Measurements from ENCODE around the gene PRELP. TPM values are rescaled to one million over a fixed set of nuclear protein-coding genes. Genes with fewer than 3 reads are reported as not detected.

The PRELP gene
- total RNA-seq, 1 donor from 2014 or later, result not detected

GRCh38 chr1:203437696-203438315 lies 37.8 kb upstream of the PRELP start:
- no peak for DNase-seq (ENCODE audit: low read depth)
- H3K4me3 ChIP-seq (ENCODE audit: low read depth, low read length), result no peak overlapping the region
- TF ChIP-seq CTCF (conservative IDR thresholded peaks at IDR 0.05; ENCODE audit: low read depth, low read length), result no peak

- no peak for TF ChIP-seq CTCF (conservative IDR thresholded peaks at IDR 0.05; ENCODE audit: low read depth, low read length)
- no peak overlapping the region for H3K4me3 ChIP-seq (ENCODE audit: low read depth, low read length)
- no peak for DNase-seq (ENCODE audit: low read depth)
Measured at GRCh38 chr1:203439131-203439730, 36.4 kb upstream of the PRELP start.

- TF ChIP-seq CTCF (conservative IDR thresholded peaks at IDR 0.05; ENCODE audit: low read depth, low read length), result peak; percentile 55
- no peak for DNase-seq (ENCODE audit: low read depth)
Measured at GRCh38 chr1:203440771-203441170, 34.8 kb upstream of the PRELP start.

GRCh38 chr1:203441766-203442165 lies 33.8 kb upstream of the PRELP start:
- TF ChIP-seq CTCF (conservative IDR thresholded peaks at IDR 0.05; ENCODE audit: low read depth, low read length), result no peak
- no peak for DNase-seq (ENCODE audit: low read depth)
- no peak overlapping the region for H3K4me3 ChIP-seq (ENCODE audit: low read depth, low read length)

More at GRCh38 chr1:203440771-203441170, 34.8 kb upstream of the PRELP start:
- H3K4me3 ChIP-seq (ENCODE audit: low read depth, low read length), result no peak overlapping the region

- TF ChIP-seq CTCF (conservative IDR thresholded peaks at IDR 0.05; ENCODE audit: low read depth, low read length), result no peak
- no peak for DNase-seq (ENCODE audit: low read depth)
- H3K4me3 ChIP-seq (ENCODE audit: low read depth, low read length), result no peak overlapping the region
Measured at GRCh38 chr1:203442821-203443220, 32.8 kb upstream of the PRELP start.

- DNase-seq (ENCODE audit: low read depth), result no peak
- H3K4me3 ChIP-seq (ENCODE audit: low read depth, low read length), result no peak overlapping the region
- no peak for TF ChIP-seq CTCF (conservative IDR thresholded peaks at IDR 0.05; ENCODE audit: low read depth, low read length)
Measured at GRCh38 chr1:203443296-203443695, 32.3 kb upstream of the PRELP start.

- no peak overlapping the region for H3K4me3 ChIP-seq (ENCODE audit: low read depth, low read length)
- no peak for TF ChIP-seq CTCF (conservative IDR thresholded peaks at IDR 0.05; ENCODE audit: low read depth, low read length)
- DNase-seq (ENCODE audit: low read depth), result no peak
Measured at GRCh38 chr1:203444171-203444576, 31.4 kb upstream of the PRELP start.
